Astrocyte (in vitro differentiated cells and primary cell): ENCODE measurements around the gene KIAA1328.

Source experiments
- EZH2 ChIP-seq: IDR thresholded peaks from 2 replicates; pipeline ENCODE4 v1.6.1; 2012; ENCODE audit warnings: mild to moderate bottlenecking, low read length, inconsistent platforms; ENCODE audit not compliant: insufficient read depth
- TF ChIP-seq, protein P1 (sequence below): IDR thresholded peaks from 2 replicates; pipeline ENCODE4 v1.5.1; 2011; ENCODE audit warnings: low read depth, mild to moderate bottlenecking, inconsistent platforms, low read length, moderate library complexity; ENCODE audit not compliant: insufficient read depth

DNA sequence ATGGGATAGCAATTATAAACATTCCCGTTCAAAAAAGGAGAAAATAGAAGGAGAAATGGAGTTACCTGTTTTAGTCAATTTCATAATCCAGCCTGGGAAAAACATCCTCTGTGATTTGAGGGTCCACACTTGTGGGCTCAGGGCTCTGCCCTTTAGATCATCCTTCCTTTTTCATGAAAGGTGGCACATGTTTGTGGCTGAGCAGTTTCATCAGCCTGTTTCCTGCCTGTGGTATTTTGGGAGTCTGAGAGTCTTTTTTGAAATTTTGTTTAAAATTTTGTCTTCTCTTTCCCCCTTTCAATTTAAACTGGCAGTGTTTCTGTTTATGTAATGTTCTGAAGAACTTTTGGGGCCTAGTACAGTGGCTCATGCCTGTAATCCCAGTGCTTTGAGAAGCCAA, 84.0 kb downstream of the KIAA1328 start:
- TF ChIP-seq, protein P1, sequence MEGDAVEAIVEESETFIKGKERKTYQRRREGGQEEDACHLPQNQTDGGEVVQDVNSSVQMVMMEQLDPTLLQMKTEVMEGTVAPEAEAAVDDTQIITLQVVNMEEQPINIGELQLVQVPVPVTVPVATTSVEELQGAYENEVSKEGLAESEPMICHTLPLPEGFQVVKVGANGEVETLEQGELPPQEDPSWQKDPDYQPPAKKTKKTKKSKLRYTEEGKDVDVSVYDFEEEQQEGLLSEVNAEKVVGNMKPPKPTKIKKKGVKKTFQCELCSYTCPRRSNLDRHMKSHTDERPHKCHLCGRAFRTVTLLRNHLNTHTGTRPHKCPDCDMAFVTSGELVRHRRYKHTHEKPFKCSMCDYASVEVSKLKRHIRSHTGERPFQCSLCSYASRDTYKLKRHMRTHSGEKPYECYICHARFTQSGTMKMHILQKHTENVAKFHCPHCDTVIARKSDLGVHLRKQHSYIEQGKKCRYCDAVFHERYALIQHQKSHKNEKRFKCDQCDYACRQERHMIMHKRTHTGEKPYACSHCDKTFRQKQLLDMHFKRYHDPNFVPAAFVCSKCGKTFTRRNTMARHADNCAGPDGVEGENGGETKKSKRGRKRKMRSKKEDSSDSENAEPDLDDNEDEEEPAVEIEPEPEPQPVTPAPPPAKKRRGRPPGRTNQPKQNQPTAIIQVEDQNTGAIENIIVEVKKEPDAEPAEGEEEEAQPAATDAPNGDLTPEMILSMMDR: no peak
- no peak for TF ChIP-seq EZH2
